ENCODE measurements around the gene USP8.

GRCh38 chr15:50549326-50549725 lies 125.1 kb downstream of the USP8 start:
- TF ChIP-seq POLR2A (IDR thresholded peaks at IDR 0.05) (no peak), CTCF (IDR thresholded peaks at IDR 0.05) (no peak), EP300 (IDR thresholded peaks at IDR 0.05) (no peak), POLR2AphosphoS5 (IDR thresholded peaks at IDR 0.05) (no peak)
